HL-60 (cell line): ENCODE results near the gene RASA1.

Source experiments
- DNase-seq, 2 experiments: peaks; one replicate each; pipeline ENCODE4 v3.0.0-alpha.2; 2010 to 2020; ENCODE audit warnings: low read depth in 1 of 2, low spot score in 1 of 2
- H3K27ac ChIP-seq: fragments of 250-450 bp; sonication (Bioruptor Pico); replicated peaks from 2 replicates; pipeline ENCODE4 v1.5.1; 2020; ENCODE audit warnings: mild to moderate bottlenecking, moderate library complexity
- H3K27me3 ChIP-seq: fragments of 250-450 bp; sonication (Bioruptor Pico); 2 replicates; pipeline ENCODE4 v1.5.1; 2021; ENCODE audit warnings: mild to moderate bottlenecking, moderate library complexity; ENCODE audit not compliant: insufficient read depth, poor library complexity, severe bottlenecking
- H3K4me3 ChIP-seq: replicated peaks from 2 replicates; pipeline ENCODE4 v1.5.1; 2011; ENCODE audit warnings: mild to moderate bottlenecking, control low read depth, low read length; ENCODE audit not compliant: insufficient read depth
- CTCF ChIP-seq: IDR thresholded peaks from one replicate; pipeline ENCODE4 v1.5.1; 2011; ENCODE audit warnings: low read length, control low read depth, inconsistent platforms; ENCODE audit not compliant: insufficient read depth
- GABPA ChIP-seq: IDR thresholded peaks from 2 replicates; pipeline ENCODE4 v1.6.1; 2012; ENCODE audit warnings: low read depth
- POLR2AphosphoS5 ChIP-seq: IDR thresholded peaks from 2 replicates; pipeline ENCODE4 v1.6.1; 2012; ENCODE audit warnings: low read depth
- REST ChIP-seq: IDR thresholded peaks from 2 replicates; pipeline ENCODE4 v1.6.1; 2012; ENCODE audit warnings: low read depth; ENCODE audit not compliant: insufficient replicate concordance
- SPI1 ChIP-seq: IDR thresholded peaks from 2 replicates; pipeline ENCODE4 v1.6.1; 2012; ENCODE audit warnings: low read depth, mild to moderate bottlenecking, borderline replicate concordance

The RASA1 gene

GRCh38 chr5:87359106-87359505, 91.4 kb downstream of the RASA1 start:
- H3K4me3 ChIP-seq: no peak overlapping the region
- H3K27me3 ChIP-seq: no peaks in the 10 kb centered on the region
- no peak for DNase-seq
- H3K27ac ChIP-seq: no peak overlapping the region
- TF ChIP-seq REST (no peak), GABPA (no peak), POLR2AphosphoS5 (no peak), CTCF (no peak), SPI1 (no peak)

DNA sequence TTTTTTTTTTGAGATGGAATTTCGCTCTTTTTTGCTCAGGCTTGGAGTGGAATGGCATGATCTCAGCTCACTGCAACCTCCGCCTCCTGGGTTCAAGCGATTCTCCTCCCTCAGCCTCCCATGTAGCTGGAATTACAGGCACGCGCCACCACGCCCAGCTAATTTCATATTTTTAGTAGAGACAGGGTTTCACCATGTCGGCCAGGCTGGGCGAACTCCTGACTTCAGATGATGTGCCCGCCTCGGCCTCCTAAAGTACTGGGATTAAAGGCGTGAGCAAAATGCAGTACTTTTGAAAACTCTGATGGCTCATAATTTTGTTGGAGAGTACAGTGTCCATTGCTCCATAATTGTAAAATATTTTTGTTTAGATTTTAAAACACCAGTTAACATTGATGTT, 92.4 kb downstream of the RASA1 start:
- H3K27ac ChIP-seq: no peak overlapping the region
- no peak for DNase-seq
- TF ChIP-seq SPI1: no peak
- TF ChIP-seq REST: no peak
- no peaks in the 10 kb centered on the region for H3K27me3 ChIP-seq
- no peak overlapping the region for H3K4me3 ChIP-seq

DNA sequence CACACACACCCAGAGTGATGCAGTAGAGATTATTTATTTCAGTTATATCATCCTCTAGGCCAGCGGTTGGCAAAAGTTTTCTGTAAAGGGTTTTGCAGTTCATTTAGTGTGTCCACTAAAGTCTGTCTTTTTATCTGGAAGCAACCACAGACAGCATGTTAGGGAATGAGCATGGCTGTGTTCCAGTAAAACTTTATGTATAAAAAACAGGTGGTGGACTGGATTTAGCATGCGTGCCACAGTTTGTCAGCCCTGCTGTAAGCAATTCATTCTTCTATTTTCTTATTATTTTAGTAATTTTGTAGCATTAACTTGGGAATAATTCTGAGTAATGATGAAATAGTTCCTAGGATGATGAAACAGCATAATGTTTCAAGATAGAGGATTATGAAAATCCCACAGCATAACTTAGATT, 93.4 kb downstream of the RASA1 start:
- Histone ChIP-seq H3K27me3 (no peaks in the 10 kb centered on the region), H3K27ac (no peak overlapping the region), H3K4me3 (no peak overlapping the region)
- TF ChIP-seq CTCF (no peak), REST (no peak), POLR2AphosphoS5 (no peak), SPI1 (no peak), GABPA (no peak)
- DNase-seq: no peak
